AML-193 (cell line): ENCODE results near the gene OMG.
"Not testable (repeated sequence)": the region's sequence is repeated elsewhere in the genome, so short reads cannot be mapped to it uniquely, and the experiment has no call there.

Experiments
- DNase-seq, 2 experiments: peaks; one replicate each; lab custom pipeline; 2025; lab: John Stamatoyannopoulos, UW

The OMG gene

GRCh38 chr17:31262923-31263322 is 34.1 kb downstream of the OMG start:
- DNase-seq, result not testable (repeated sequence)

GRCh38 chr17:31261601-31262000 is 35.4 kb downstream of the OMG start:
- DNase-seq, result no peak

- no peak for DNase-seq
Observed at GRCh38 chr17:31260151-31260550, 36.9 kb downstream of the OMG start.

GRCh38 chr17:31256936-31257335 is 40.1 kb downstream of the OMG start:
- no peak for DNase-seq

- DNase-seq, result no peak
Observed at GRCh38 chr17:31254654-31255053, 42.4 kb downstream of the OMG start.

GRCh38 chr17:31252741-31253140 is 44.3 kb downstream of the OMG start:
- no peak for DNase-seq

GRCh38 chr17:31251970-31252328 is 45.1 kb downstream of the OMG start:
- no peak for DNase-seq

GRCh38 chr17:31251105-31251969 is 45.7 kb downstream of the OMG start:
- DNase-seq, result no peak

GRCh38 chr17:31250229-31250628 is 46.8 kb downstream of the OMG start:
- DNase-seq, result no peak

- no peak for DNase-seq
Observed at GRCh38 chr17:31249835-31250141, 47.3 kb downstream of the OMG start.

GRCh38 chr17:31248986-31249834 is 47.8 kb downstream of the OMG start:
- no peak for DNase-seq
